Esophagus muscularis mucosa (tissue), 3 donors: ENCODE results near the gene PAEP.

ENCODE experiments used
- POLR2A ChIP-seq: fragments of 450-650 bp; IDR thresholded peaks from one replicate; pipeline ENCODE4 v1.6.1; 2017; ENCODE audit warnings: antibody characterized with exemption, moderate library complexity, mild to moderate bottlenecking, low read depth
- TF ChIP-seq, protein P1 (sequence below), 3 experiments: fragments of 200-600 bp in 2 of 3; fragments of 450-650 bp in 1 of 3; sonication (generic) in 2 of 3; IDR thresholded peaks; one replicate each; pipeline ENCODE4 v1.5.1; 2017 to 2019; ENCODE audit warnings: antibody characterized with exemption in 3 of 3, mild to moderate bottlenecking in 2 of 3, moderate library complexity in 1 of 3

DNA sequence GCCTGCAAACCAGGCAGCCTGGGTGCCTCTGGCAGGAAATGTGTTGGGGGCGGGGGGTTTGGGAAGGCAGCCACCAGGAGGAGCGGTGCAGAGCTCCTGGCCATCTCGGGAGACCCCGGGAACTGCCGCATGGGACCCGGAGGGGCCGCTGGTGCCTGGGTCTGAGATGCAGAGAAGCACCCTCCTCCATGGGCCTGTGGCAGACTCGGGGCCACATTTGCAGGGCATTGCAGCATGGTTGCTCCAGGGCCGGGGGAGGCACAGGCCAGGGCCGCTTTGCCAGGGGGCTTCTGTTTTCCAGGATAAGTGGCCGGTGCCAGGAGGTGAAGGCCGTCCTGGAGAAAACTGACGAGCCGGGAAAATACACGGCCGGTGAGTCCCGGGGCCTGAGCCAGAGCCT lies 38.6 kb upstream of the PAEP start:
- TF ChIP-seq, protein P1, sequence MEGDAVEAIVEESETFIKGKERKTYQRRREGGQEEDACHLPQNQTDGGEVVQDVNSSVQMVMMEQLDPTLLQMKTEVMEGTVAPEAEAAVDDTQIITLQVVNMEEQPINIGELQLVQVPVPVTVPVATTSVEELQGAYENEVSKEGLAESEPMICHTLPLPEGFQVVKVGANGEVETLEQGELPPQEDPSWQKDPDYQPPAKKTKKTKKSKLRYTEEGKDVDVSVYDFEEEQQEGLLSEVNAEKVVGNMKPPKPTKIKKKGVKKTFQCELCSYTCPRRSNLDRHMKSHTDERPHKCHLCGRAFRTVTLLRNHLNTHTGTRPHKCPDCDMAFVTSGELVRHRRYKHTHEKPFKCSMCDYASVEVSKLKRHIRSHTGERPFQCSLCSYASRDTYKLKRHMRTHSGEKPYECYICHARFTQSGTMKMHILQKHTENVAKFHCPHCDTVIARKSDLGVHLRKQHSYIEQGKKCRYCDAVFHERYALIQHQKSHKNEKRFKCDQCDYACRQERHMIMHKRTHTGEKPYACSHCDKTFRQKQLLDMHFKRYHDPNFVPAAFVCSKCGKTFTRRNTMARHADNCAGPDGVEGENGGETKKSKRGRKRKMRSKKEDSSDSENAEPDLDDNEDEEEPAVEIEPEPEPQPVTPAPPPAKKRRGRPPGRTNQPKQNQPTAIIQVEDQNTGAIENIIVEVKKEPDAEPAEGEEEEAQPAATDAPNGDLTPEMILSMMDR (IDR thresholded peaks at IDR 0.05) = no peak
- TF ChIP-seq POLR2A = no peak
